ENCODE measurements around the gene RASL11B. TPM values are rescaled to one million over a fixed set of nuclear protein-coding genes. Genes with fewer than 3 reads are reported as not detected.

Gene RASL11B
- total RNA-seq, 2 experiments from 2014 or later: not detected

- H2AFZ ChIP-seq (ENCODE audit: low read length): no peak overlapping the region
- no peaks in the 10 kb centered on the region for H4K20me1 ChIP-seq (ENCODE audit: insufficient read depth, low read length)
- no peaks in the 10 kb centered on the region for H3K79me2 ChIP-seq (ENCODE audit: insufficient read depth, low read depth, low read length)
- TF ChIP-seq CTCF (conservative IDR thresholded peaks at IDR 0.05; ENCODE audit: low read length) (no peak), EZH2phosphoT487 (IDR thresholded peaks at IDR 0.05; ENCODE audit: borderline replicate concordance, low read depth, low read length) (no peak)
- CTCF ChIA-PET (ENCODE audit: unreplicated experiment): no interaction called here
- intact Hi-C loops (cut with micrococcal nuclease; ENCODE audit: unreplicated experiment): loop anchor here (10.0 kb wide), 1 partner anchor 494 kb away; no protein-coding TSS in a partner anchor
- H3K9me2 ChIP-seq (ENCODE audit: insufficient read depth, low read length): no peaks in the 10 kb centered on the region
- H3K4me3 ChIP-seq (ENCODE audit: low read depth, low read length, poor library complexity, severe bottlenecking): no peak overlapping the region
- H3K4me2 ChIP-seq (ENCODE audit: low read length): no peak overlapping the region
- no peaks in the 10 kb centered on the region for H3K36me3 ChIP-seq (ENCODE audit: insufficient read depth, low read length)
- no peak for DNase-seq (ENCODE audit: low spot score)
- BruUV-seq (replicated peaks): no TSS peak
- POLR2A ChIA-PET: no interaction called here
- no peaks in the 10 kb centered on the region for H3K9me3 ChIP-seq (ENCODE audit: low read length)
- H3K4me1 ChIP-seq (ENCODE audit: insufficient read depth, low read length, poor library complexity, severe bottlenecking): no peaks in the 10 kb centered on the region
- H3K27ac ChIP-seq (ENCODE audit: low read depth, low read length, poor library complexity, severe bottlenecking): no peak overlapping the region
Measured at GRCh38 chr4:52869196-52869595, 7.1 kb downstream of the RASL11B start.

- Histone ChIP-seq H2AFZ (ENCODE audit: low read length) (no peak overlapping the region), H3K4me1 (ENCODE audit: insufficient read depth, low read length, poor library complexity, severe bottlenecking) (no peaks in the 10 kb centered on the region), H3K4me2 (ENCODE audit: low read length) (no peak overlapping the region), H3K9me3 (ENCODE audit: low read length) (no peaks in the 10 kb centered on the region), H3K27ac (ENCODE audit: low read depth, low read length, poor library complexity, severe bottlenecking) (no peak overlapping the region), H4K20me1 (ENCODE audit: insufficient read depth, low read length) (no peaks in the 10 kb centered on the region), H3K4me3 (ENCODE audit: low read depth, low read length, poor library complexity, severe bottlenecking) (no peak overlapping the region), H3K36me3 (ENCODE audit: insufficient read depth, low read length) (no peaks in the 10 kb centered on the region), H3K9me2 (ENCODE audit: insufficient read depth, low read length) (no peaks in the 10 kb centered on the region), H3K79me2 (ENCODE audit: insufficient read depth, low read depth, low read length) (no peaks in the 10 kb centered on the region)
- ChIA-PET POLR2A (no interaction called here), CTCF (ENCODE audit: unreplicated experiment) (no interaction called here)
- DNase-seq (ENCODE audit: low spot score): no peak
- no TSS peak for BruUV-seq (replicated peaks)
- intact Hi-C loops (cut with micrococcal nuclease; ENCODE audit: unreplicated experiment): loop anchor here (10.0 kb wide), 1 partner anchor 495 kb away; no protein-coding TSS in a partner anchor
- TF ChIP-seq EZH2phosphoT487 (IDR thresholded peaks at IDR 0.05; ENCODE audit: borderline replicate concordance, low read depth, low read length) (no peak), CTCF (conservative IDR thresholded peaks at IDR 0.05; ENCODE audit: low read length) (no peak)
Measured at GRCh38 chr4:52869656-52870055, 7.5 kb downstream of the RASL11B start.

GRCh38 chr4:52870225-52870624, 8.1 kb downstream of the RASL11B start:
- H3K9me3 ChIP-seq (ENCODE audit: low read length): no peaks in the 10 kb centered on the region
- CTCF ChIA-PET (ENCODE audit: unreplicated experiment): no interaction called here
- H3K4me1 ChIP-seq (ENCODE audit: insufficient read depth, low read length, poor library complexity, severe bottlenecking): no peaks in the 10 kb centered on the region
- H3K4me3 ChIP-seq (ENCODE audit: low read depth, low read length, poor library complexity, severe bottlenecking): no peak overlapping the region
- no peak overlapping the region for H3K27ac ChIP-seq (ENCODE audit: low read depth, low read length, poor library complexity, severe bottlenecking)
- no peaks in the 10 kb centered on the region for H4K20me1 ChIP-seq (ENCODE audit: insufficient read depth, low read length)
- no peaks in the 10 kb centered on the region for H3K9me2 ChIP-seq (ENCODE audit: insufficient read depth, low read length)
- no peak overlapping the region for H3K4me2 ChIP-seq (ENCODE audit: low read length)
- BruUV-seq (replicated peaks): no TSS peak
- POLR2A ChIA-PET: no interaction called here
- DNase-seq (ENCODE audit: low spot score): no peak
- H2AFZ ChIP-seq (ENCODE audit: low read length): no peak overlapping the region
- no peaks in the 10 kb centered on the region for H3K36me3 ChIP-seq (ENCODE audit: insufficient read depth, low read length)
- intact Hi-C loops (cut with micrococcal nuclease; ENCODE audit: unreplicated experiment): no loop called here
- TF ChIP-seq EZH2phosphoT487 (IDR thresholded peaks at IDR 0.05; ENCODE audit: borderline replicate concordance, low read depth, low read length) (no peak), CTCF (conservative IDR thresholded peaks at IDR 0.05; ENCODE audit: low read length) (no peak)
- no peaks in the 10 kb centered on the region for H3K79me2 ChIP-seq (ENCODE audit: insufficient read depth, low read depth, low read length)

Data from OCI-LY7 (cell line).